ENCODE measurements around the gene SLC5A11. TPM values are rescaled to one million over a fixed set of nuclear protein-coding genes. Genes with fewer than 3 reads are reported as not detected.

The SLC5A11 gene
- total RNA-seq, 2 donors from 2014 or later: not detected

GRCh38 chr16:24953306-24953705 is 107.5 kb downstream of the SLC5A11 start:
- TF ChIP-seq CTCF (IDR thresholded peaks at IDR 0.05) (no peak), POLR2A (IDR thresholded peaks at IDR 0.05) (no peak), POLR2AphosphoS5 (IDR thresholded peaks at IDR 0.05) (no peak)

GRCh38 chr16:24953721-24954120 is 108.0 kb downstream of the SLC5A11 start:
- Histone ChIP-seq H3K36me3 (no peaks in the 10 kb centered on the region), H3K27ac (peak overlapping the region in 1 of 2 donors; percentile 1), H3K4me1 (replicated peaks) (no peaks in the 10 kb centered on the region), H3K27me3 (replicated peaks; ENCODE audit: insufficient read depth) (no peaks in the 10 kb centered on the region), H3K9me3 (no peaks in the 10 kb centered on the region), H3K4me3 (no peak overlapping the region)
- no peak for DNase-seq (ENCODE audit: low spot score)
- TF ChIP-seq POLR2AphosphoS5 (IDR thresholded peaks at IDR 0.05) (no peak), CTCF (IDR thresholded peaks at IDR 0.05) (no peak), POLR2A (IDR thresholded peaks at IDR 0.05) (no peak)
- intact Hi-C loops (cut with DNase I): no loop called here
- WGBS: 60% methylated on average over 5 of the region's 5 CpGs

More at GRCh38 chr16:24953306-24953705, 107.5 kb downstream of the SLC5A11 start:
- no peaks in the 10 kb centered on the region for H3K9me3 ChIP-seq
- no peak for DNase-seq (ENCODE audit: low spot score)
- no peak overlapping the region for H3K4me3 ChIP-seq
- 88% methylated on average over 6 of the region's 6 CpGs for WGBS
- no peaks in the 10 kb centered on the region for H3K27me3 ChIP-seq (replicated peaks; ENCODE audit: insufficient read depth)
- H3K27ac ChIP-seq: peak overlapping the region in 1 of 2 donors; percentile 1
- no peaks in the 10 kb centered on the region for H3K36me3 ChIP-seq
- H3K4me1 ChIP-seq (replicated peaks): no peaks in the 10 kb centered on the region
- intact Hi-C loops (cut with DNase I): no loop called here

DNA sequence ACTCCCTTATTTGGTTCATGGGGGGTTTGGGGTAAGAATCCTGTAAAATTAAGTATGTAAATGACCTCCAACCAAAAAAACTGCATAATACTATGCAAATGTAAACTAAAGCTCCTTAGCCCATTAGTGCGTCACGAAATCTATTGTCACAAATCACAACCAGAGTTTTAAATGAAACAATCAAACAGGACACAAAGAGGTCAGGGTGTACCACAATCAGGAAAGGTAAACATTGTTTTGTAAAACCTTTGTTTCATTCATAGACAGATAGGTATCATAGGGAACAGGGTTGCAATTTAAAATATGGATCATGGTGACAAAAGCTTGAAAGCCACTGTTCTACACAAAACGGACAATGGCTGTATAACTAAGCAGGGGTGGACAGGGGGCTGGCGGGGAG is 108.4 kb downstream of the SLC5A11 start:
- Histone ChIP-seq H3K4me1 (replicated peaks) (no peaks in the 10 kb centered on the region), H3K27ac (peak overlapping the region in 1 of 2 donors; percentile 1), H3K9me3 (no peaks in the 10 kb centered on the region), H3K4me3 (no peak overlapping the region), H3K36me3 (no peaks in the 10 kb centered on the region), H3K27me3 (replicated peaks; ENCODE audit: insufficient read depth) (no peaks in the 10 kb centered on the region)
- DNase-seq (ENCODE audit: low spot score): no peak
- 73% methylated on average over 4 of the region's 4 CpGs for WGBS
- TF ChIP-seq POLR2A (IDR thresholded peaks at IDR 0.05) (no peak), POLR2AphosphoS5 (IDR thresholded peaks at IDR 0.05) (peak; percentile 23), CTCF (IDR thresholded peaks at IDR 0.05) (no peak)
- intact Hi-C loops (cut with DNase I): no loop called here

DNA sequence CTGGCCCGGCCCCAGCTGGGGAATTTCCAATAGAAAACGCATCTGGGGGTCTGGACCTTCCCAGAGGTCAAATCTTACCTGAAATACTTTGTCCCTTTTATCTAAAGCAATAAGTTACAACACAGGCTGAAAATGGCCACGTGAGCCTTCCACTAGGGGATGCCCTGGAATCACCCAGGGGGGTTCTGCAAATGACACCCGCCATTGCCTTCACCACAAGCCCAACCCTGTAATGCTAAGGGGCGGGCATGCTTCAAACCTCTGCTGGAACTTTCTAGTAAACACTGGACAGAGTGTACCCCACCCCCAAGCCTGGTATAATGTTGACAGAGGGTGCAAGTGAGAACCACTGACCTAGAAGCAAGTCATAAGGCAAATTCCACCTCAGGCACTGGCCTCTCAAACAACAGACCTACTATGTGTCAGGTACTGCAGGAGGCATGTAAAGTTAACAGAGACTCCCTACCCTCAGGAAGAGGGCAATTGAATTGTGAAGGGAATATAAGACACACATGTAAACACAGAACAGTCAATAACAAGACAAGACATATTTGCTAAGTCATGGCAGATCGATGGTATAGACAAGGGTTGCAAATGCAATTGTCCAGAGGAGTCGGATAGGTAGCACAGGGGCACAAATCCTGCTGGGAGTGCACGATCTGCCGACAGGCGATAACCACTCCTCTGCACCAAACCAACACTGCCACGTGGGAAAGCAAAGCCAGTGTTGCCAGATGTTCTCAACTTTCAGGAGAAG is 110.4 kb downstream of the SLC5A11 start:
- H3K4me1 ChIP-seq (replicated peaks): no peaks in the 10 kb centered on the region
- no peak for TF ChIP-seq POLR2AphosphoS5 (IDR thresholded peaks at IDR 0.05)
- no peaks in the 10 kb centered on the region for H3K36me3 ChIP-seq
- no peaks in the 10 kb centered on the region for H3K27me3 ChIP-seq (replicated peaks; ENCODE audit: insufficient read depth)
- H3K4me3 ChIP-seq: no peak overlapping the region
- H3K9me3 ChIP-seq: no peaks in the 10 kb centered on the region
- no peak for DNase-seq (ENCODE audit: low spot score)
- WGBS: 78% methylated on average over 11 of the region's 11 CpGs
- H3K27ac ChIP-seq: no peak overlapping the region
- intact Hi-C loops (cut with DNase I): no loop called here

DNA sequence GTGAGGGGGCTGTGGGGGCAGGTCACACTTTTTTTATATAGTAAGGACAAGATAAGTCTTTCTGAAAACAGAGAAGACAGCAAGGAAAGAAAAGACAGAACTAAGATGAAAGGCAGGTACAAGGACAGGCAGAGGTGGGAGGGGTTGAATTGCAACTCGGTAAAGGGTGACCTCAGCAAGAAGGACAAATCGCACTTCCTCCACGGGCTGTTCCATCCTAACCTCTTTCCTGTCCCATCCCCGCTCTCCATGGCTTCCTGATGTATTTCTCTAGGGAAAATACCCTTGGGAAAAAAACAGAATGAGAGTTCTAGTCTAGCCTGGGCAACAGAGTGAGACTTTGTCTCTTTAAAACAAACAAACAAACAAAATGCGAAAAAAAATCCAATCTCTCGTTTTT is 112.1 kb downstream of the SLC5A11 start:
- Histone ChIP-seq H3K36me3 (no peaks in the 10 kb centered on the region), H3K9me3 (no peaks in the 10 kb centered on the region), H3K4me3 (no peak overlapping the region), H3K27me3 (replicated peaks; ENCODE audit: insufficient read depth) (no peaks in the 10 kb centered on the region), H3K4me1 (replicated peaks) (no peaks in the 10 kb centered on the region), H3K27ac (no peak overlapping the region)
- TF ChIP-seq CTCF (IDR thresholded peaks at IDR 0.05): no peak
- 82% methylated on average over 6 of the region's 6 CpGs for WGBS
- DNase-seq (ENCODE audit: low spot score): no peak
- intact Hi-C loops (cut with DNase I): no loop called here

Other genes starting within 250 kb of the SLC5A11 start
- 10 to 100 TPM; 37.5 to 65.5 TPM for gene TNRC6A, start 116.3 kb upstream of the SLC5A11 start, total RNA-seq
- gene ARHGAP17, start 169.4 kb downstream of the SLC5A11 start, total RNA-seq: 10 to 100 TPM; 30.4 to 65.9 TPM

Measured in prostate gland (tissue), 2 donors.